Spleen (tissue), 7 donors: Measurements from ENCODE around the gene PKIG.

Experiments used
- CTCF ChIP-seq, 11 experiments: fragments of 200-600 bp in 7 of 11; fragments of 450-650 bp in 4 of 11; sonication (generic) in 4 of 11; IDR thresholded peaks in 8 of 11; conservative IDR thresholded peaks in 3 of 11; 1 replicate in 7 of 11; 2 replicates in 4 of 11; pipeline versions ENCODE4 v1.4.0 to v1.8.0; 2016 to 2021; ENCODE audit warnings: antibody characterized with exemption in 11 of 11, inconsistent platforms in 4 of 11, mild to moderate bottlenecking in 1 of 11
- POLR2A ChIP-seq, 3 donors: fragments of 450-650 bp; IDR thresholded peaks; one replicate each; pipeline ENCODE4 v1.5.1; 2017; ENCODE audit warnings: antibody characterized with exemption in 3 of 3, mild to moderate bottlenecking in 1 of 3
- POLR2AphosphoS5 ChIP-seq, 3 donors: sonication (generic); formaldehyde crosslinking; IDR thresholded peaks; one replicate each; pipeline ENCODE4 v1.5.1; 2017; ENCODE audit warnings: antibody characterized with exemption in 3 of 3
- donor health status: DM: no; HTN: no; CAD: no; lungs with moderate emphysema.
- donor health status: DM: no; HTN: no; CAD: no.
- donor health status: DM: no; HTN: no; CAD: no.

DNA sequence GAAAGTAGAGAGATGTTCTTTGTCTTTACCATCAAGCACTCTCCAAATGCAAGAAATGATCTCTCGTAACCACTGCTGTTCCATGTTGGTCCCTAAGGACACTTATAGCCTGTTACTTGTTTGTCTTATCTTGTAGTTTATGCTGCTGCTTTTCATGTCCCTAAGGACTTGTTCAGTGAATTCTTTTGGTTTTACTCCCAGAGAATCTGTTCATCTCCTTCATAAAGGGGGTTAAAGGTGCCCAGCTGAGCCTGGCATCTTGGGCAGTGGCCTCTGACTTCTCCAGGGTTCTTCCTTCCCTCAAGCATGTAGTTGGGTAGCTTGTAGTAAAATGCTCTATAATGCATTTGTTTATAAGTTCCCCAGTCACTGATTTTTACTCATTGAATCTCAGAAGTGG, 864 bp upstream of the PKIG start:
- no peak for TF ChIP-seq POLR2A (IDR thresholded peaks at IDR 0.05)
- no peak for TF ChIP-seq CTCF (IDR thresholded peaks at IDR 0.05 in 8 of 11, conservative IDR thresholded peaks at IDR 0.05 in 3 of 11)
- TF ChIP-seq POLR2AphosphoS5 (IDR thresholded peaks at IDR 0.05): no peak
